Measurements from ENCODE around the gene IGSF22. TPM values are rescaled to one million over a fixed set of nuclear protein-coding genes. Genes with fewer than 3 reads are reported as not detected.

IGSF22 gene
- total and polyA plus RNA-seq, 2 of the 13 experiments (the other 11 are each of a cell fraction or from before 2014, with no cell fraction given): not detected

GRCh38 chr11:18669711-18670110, 56.3 kb downstream of the IGSF22 start:
- no peak overlapping the region for H3K27ac ChIP-seq (ENCODE audit: extremely low read length, insufficient read depth, low read length)
- DNase-seq (ENCODE audit: low spot score): no peak

GRCh38 chr11:18669219-18669596, 56.8 kb downstream of the IGSF22 start:
- in situ Hi-C loops (cut with HindIII; ENCODE audit: extremely low pct_ligation_motif_present, low pct_unique_long_range_greater_than_20kb) (no loop called here), intact Hi-C loops (cut with micrococcal nuclease; ENCODE audit: unreplicated experiment) (loop anchor here (5.0 kb wide), 1 partner anchor 63 kb away; no protein-coding TSS in a partner anchor)
- Histone ChIP-seq H3K4me1 (ENCODE audit: insufficient read depth, low read length) (peaks cover 22% of the 10 kb centered on the region), H3K27ac (ENCODE audit: extremely low read length, insufficient read depth, low read length) (no peak overlapping the region), H3K4me2 (ENCODE audit: low read depth, low read length) (peak overlapping the region; percentile 12; the same call in 1 of the 2 replicates), H3K4me3 (replicated peaks in 1 of 3; ENCODE audit: insufficient read depth in 1 of 3, low read depth in 2 of 3, low read length in 3 of 3) (no peak overlapping the region), H3K9ac (ENCODE audit: insufficient read depth, low read depth, low read length) (no peak overlapping the region), H2AFZ (ENCODE audit: low read length) (no peak overlapping the region), H3K36me3 (replicated peaks in 1 of 2; ENCODE audit: control insufficient read depth in 1 of 2, insufficient read depth in 2 of 2, low read length in 2 of 2) (no peaks in the 10 kb centered on the region), H3K9me3 (ENCODE audit: low read length) (no peaks in the 10 kb centered on the region), H3K79me2 (ENCODE audit: insufficient read depth, low read length) (no peaks in the 10 kb centered on the region), H4K20me1 (ENCODE audit: insufficient read depth, low read length) (no peaks in the 10 kb centered on the region), H3K27me3 (ENCODE audit: control insufficient read depth in 1 of 2, insufficient read depth in 2 of 2, low read length in 2 of 2) (no peaks in the 10 kb centered on the region; a peak in 1 of 5 replicates)
- ChIA-PET CTCF (ENCODE audit: low intra/inter-chr PET ratio, low total read pairs) (no interaction called here), POLR2A (no interaction called here)
- BruUV-seq (replicated peaks): no TSS peak
- TF ChIP-seq ZNF652 (CRISPR knock-in tag; IDR thresholded peaks at IDR 0.05; ENCODE audit: borderline replicate concordance, low read depth) (peak; percentile 66; the same call in 1 of the 2 replicates), FOSL2 (CRISPR knock-in tag; IDR thresholded peaks at IDR 0.05) (peak; percentile 40; the same call in 1 of the 2 replicates), EEA1 (CRISPR knock-in tag; IDR thresholded peaks at IDR 0.05; ENCODE audit: borderline replicate concordance) (no peak), TFAP4 (IDR thresholded peaks at IDR 0.05; ENCODE audit: borderline replicate concordance, low read depth) (peak; percentile 51; the same call in 1 of the 2 replicates)
- 0% methylated on average over 2 of the region's 2 CpGs for WGBS (ENCODE audit: low lambda C conversion rate)
- ATAC-seq (peak; percentile 25; the same call in 1 of the 3 replicates), DNase-seq (ENCODE audit: low spot score) (no peak), FAIRE-seq (no peak)

More at GRCh38 chr11:18669711-18670110, 56.3 kb downstream of the IGSF22 start:
- no peaks in the 10 kb centered on the region for H4K20me1 ChIP-seq (ENCODE audit: insufficient read depth, low read length)
- peaks cover 22% of the 10 kb centered on the region for H3K4me1 ChIP-seq (ENCODE audit: insufficient read depth, low read length)
- no peak overlapping the region for H3K4me3 ChIP-seq (replicated peaks in 1 of 3; ENCODE audit: insufficient read depth in 1 of 3, low read depth in 2 of 3, low read length in 3 of 3)
- no peaks in the 10 kb centered on the region for H3K9me3 ChIP-seq (ENCODE audit: low read length)
- H3K9ac ChIP-seq (ENCODE audit: insufficient read depth, low read depth, low read length): no peak overlapping the region
- TF ChIP-seq KDM5A (IDR thresholded peaks at IDR 0.05; ENCODE audit: borderline replicate concordance, low read length) (no peak), KLF16 (CRISPR knock-in tag; IDR thresholded peaks at IDR 0.05) (no peak), ATF7 (IDR thresholded peaks at IDR 0.05) (peak; percentile 51; the same call in 1 of the 2 replicates), ATF7 (CRISPR knock-in tag; IDR thresholded peaks at IDR 0.05) (no peak)
- BruUV-seq (replicated peaks): no TSS peak
- in situ Hi-C loops (cut with HindIII; ENCODE audit: extremely low pct_ligation_motif_present, low pct_unique_long_range_greater_than_20kb) (no loop called here), intact Hi-C loops (cut with micrococcal nuclease; ENCODE audit: unreplicated experiment) (loop anchor here (5.0 kb wide), 1 partner anchor 63 kb away; no protein-coding TSS in a partner anchor)
- FAIRE-seq (no peak), ATAC-seq (no peak)
- H2AFZ ChIP-seq (ENCODE audit: low read length): no peak overlapping the region
- 39% methylated on average over 4 of the region's 4 CpGs for WGBS (ENCODE audit: low lambda C conversion rate)
- no peaks in the 10 kb centered on the region for H3K36me3 ChIP-seq (replicated peaks in 1 of 2; ENCODE audit: control insufficient read depth in 1 of 2, insufficient read depth in 2 of 2, low read length in 2 of 2)
- H3K27me3 ChIP-seq (ENCODE audit: control insufficient read depth in 1 of 2, insufficient read depth in 2 of 2, low read length in 2 of 2): no peaks in the 10 kb centered on the region; a peak in 1 of 5 replicates
- CTCF ChIA-PET (ENCODE audit: low intra/inter-chr PET ratio, low total read pairs): no interaction called here
- H3K79me2 ChIP-seq (ENCODE audit: insufficient read depth, low read length): no peaks in the 10 kb centered on the region
- no peak overlapping the region for H3K4me2 ChIP-seq (ENCODE audit: low read depth, low read length)
- POLR2A ChIA-PET: no interaction called here

All from HepG2 (cell line).